ENCODE results near the gene NOL6. TPM values are rescaled to one million over a fixed set of nuclear protein-coding genes. Genes with fewer than 3 reads are reported as not detected.
A peak's percentile ranks its signal among the peaks of the same experiment; 100 is the strongest.
"Not testable (repeated sequence)": the region's sequence is repeated elsewhere in the genome, so short reads cannot be mapped to it uniquely, and the experiment has no call there.

Gene NOL6
- total RNA-seq, 2 donors from 2014 or later: 11.5 to 29.3 TPM

DNA sequence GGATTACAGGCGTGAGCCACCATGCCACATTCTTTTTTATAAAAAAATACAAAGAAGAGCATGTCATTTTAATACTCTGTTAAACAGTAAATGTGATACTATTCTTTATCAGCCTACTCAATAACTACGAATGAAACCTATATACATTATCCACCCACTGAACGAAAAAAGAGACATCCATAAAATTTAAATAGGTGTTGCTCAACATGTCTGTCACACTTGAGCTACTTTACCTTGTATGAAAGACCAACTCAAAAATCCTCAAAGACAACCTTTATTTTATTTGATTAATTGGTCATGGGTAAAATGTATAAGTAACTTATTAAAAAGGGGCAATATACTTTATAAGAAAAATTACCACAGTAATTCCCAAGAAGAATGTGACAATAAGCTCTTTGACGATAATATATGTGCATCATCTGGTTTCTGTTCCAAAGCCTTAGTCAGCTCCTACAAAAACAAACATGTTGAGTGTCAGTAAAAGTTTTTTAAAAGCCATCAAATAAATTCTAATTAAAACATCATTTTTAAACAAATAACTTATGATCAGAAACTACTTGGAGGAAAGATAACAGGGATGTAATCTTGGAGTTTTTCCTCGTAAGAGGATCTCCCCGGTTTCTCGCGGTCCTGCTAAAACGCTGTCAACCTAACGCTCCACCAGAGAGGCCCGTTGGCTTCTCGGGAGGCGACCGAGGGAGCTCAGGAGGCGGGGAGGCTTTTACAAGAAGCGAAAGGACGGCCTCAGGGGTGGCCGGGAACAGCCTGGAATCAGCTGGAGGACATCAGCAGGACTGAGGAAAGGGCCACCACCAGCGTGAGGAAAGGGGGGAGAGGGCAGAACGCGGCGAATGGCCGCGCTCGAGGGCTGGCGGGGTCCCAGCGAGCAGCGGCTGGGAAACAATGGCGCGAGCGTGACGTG is 36.8 kb upstream of the NOL6 start:
- peak; percentile 45 for DNase-seq
- peak overlapping the region; percentile 55 for H3K27ac ChIP-seq
- H3K27me3 ChIP-seq: no peaks in the 10 kb centered on the region
- peak overlapping the region; percentile 59 for H3K4me3 ChIP-seq
- intact Hi-C loops (cut with DNase I): no loop called here
- H3K4me1 ChIP-seq: no peaks in the 10 kb centered on the region
- no peaks in the 10 kb centered on the region for H3K9me3 ChIP-seq
- TF ChIP-seq, protein P1, sequence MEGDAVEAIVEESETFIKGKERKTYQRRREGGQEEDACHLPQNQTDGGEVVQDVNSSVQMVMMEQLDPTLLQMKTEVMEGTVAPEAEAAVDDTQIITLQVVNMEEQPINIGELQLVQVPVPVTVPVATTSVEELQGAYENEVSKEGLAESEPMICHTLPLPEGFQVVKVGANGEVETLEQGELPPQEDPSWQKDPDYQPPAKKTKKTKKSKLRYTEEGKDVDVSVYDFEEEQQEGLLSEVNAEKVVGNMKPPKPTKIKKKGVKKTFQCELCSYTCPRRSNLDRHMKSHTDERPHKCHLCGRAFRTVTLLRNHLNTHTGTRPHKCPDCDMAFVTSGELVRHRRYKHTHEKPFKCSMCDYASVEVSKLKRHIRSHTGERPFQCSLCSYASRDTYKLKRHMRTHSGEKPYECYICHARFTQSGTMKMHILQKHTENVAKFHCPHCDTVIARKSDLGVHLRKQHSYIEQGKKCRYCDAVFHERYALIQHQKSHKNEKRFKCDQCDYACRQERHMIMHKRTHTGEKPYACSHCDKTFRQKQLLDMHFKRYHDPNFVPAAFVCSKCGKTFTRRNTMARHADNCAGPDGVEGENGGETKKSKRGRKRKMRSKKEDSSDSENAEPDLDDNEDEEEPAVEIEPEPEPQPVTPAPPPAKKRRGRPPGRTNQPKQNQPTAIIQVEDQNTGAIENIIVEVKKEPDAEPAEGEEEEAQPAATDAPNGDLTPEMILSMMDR (IDR thresholded peaks at IDR 0.05): no peak
- no peaks in the 10 kb centered on the region for H3K36me3 ChIP-seq
- H3K9ac ChIP-seq (ENCODE audit: low read depth in 2 of 2, low read length in 2 of 2): peak overlapping the region; percentile 19 to 54

DNA sequence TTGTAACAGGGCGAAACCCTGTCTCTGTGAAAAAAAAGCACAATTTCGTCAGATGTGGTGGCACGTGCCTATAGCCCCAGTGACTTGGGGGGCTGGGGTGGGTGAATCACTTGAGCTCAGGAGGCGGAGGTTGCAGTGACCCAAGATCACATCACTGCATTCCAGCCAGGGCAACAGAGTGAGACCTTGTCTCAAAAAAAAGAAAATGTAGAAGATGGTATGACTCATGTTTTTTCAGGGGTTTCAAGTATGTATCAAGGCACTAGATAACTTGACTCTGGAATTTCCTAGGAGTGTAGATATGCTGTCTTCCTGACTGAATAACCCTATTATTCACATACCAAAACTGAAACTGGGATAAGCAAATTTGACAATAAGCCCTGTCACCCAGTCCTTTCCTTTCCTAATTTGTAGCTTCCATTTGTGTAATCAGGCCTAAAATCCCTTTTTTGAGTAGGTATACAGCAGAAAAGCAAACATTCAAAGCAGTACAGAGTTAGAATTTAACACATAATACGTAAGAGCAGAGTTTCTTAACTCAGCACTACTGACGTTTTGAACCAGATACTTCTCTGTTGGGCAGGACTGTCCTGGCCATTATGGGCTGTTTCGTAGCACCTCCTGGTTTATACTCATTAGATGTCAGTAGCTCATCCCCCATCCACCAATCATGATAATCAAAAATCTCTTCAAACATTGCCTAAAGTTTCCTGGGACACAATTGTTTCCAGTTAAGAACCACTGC is 33.1 kb upstream of the NOL6 start:
- Histone ChIP-seq H3K27ac (no peak overlapping the region), H3K4me3 (no peak overlapping the region), H3K9me3 (no peaks in the 10 kb centered on the region), H3K4me1 (no peaks in the 10 kb centered on the region), H3K9ac (ENCODE audit: low read depth in 2 of 2, low read length in 2 of 2) (no peak overlapping the region), H3K27me3 (no peaks in the 10 kb centered on the region), H3K36me3 (no peaks in the 10 kb centered on the region)
- DNase-seq: no peak
- intact Hi-C loops (cut with DNase I): no loop called here
- TF ChIP-seq, protein P1 (IDR thresholded peaks at IDR 0.05): no peak

DNA sequence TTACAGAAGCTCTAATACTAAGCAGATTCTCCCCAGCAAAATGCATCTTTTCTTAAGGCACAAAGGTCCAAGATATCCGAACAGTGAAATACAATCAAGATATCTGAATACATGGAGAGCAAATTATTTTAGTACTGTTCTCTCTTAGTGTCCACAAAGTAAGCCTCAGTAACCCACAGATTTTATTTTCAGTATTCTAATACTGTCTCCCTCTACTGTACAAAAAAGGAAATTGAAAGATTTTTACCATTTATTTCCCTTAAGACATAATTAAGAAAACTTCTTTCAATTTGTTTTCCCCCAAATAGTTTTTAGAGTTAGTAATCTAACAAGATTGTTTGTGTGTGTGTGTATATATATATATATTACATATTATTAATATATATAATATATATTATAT is 24.7 kb upstream of the NOL6 start:
- no peak for DNase-seq
- intact Hi-C loops (cut with DNase I): no loop called here
- no peak overlapping the region for H3K27ac ChIP-seq
- TF ChIP-seq, protein P1 (IDR thresholded peaks at IDR 0.05): no peak
- H3K36me3 ChIP-seq: no peaks in the 10 kb centered on the region
- no peaks in the 10 kb centered on the region for H3K9me3 ChIP-seq
- no peak overlapping the region for H3K4me3 ChIP-seq
- no peak overlapping the region for H3K9ac ChIP-seq (ENCODE audit: low read depth in 2 of 2, low read length in 2 of 2)
- H3K27me3 ChIP-seq: no peaks in the 10 kb centered on the region
- no peaks in the 10 kb centered on the region for H3K4me1 ChIP-seq

DNA sequence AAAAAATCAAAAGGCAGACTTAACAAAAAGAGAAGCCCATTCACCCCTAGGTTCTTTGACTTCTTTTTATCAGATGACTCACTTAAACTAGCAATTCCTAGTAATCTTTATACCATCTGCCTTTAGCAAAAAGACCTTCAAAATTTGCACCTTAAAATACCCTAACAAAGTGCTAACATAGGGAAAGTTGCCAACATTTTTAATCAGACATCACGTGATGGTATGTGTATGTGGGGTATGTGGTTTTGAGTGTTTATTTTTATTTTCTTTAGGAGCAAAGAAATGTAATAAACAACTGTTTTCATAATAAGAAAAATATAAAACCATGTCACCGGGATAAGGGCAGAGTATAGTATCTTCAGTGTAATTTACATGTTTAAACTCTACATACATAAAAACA is 20.1 kb upstream of the NOL6 start:
- intact Hi-C loops (cut with DNase I); H3K9me3 ChIP-seq; DNase-seq; H3K4me1 ChIP-seq; H3K27me3 ChIP-seq; H3K36me3 ChIP-seq; H3K27ac ChIP-seq; H3K9ac ChIP-seq (ENCODE audit: low read depth in 2 of 2, low read length in 2 of 2); H3K4me3 ChIP-seq: not testable (repeated sequence)

DNA sequence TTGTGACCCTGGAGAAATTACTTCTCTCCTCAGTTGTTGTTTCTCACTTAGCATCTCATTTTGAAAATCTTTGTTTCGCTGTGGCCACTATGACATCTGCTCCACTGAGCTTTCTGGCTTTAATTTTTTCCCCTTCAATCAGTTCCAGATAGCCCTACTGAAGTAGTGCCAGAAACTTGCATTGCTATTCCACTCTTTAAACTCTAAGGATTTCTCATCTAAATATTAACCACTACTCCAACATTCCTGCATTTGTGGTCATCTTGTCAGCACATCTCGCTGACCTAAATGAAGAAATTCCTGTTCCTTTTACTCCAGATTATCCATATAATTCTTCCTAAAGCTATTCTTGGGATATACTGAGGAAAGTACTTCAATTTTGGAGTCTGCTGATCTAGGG is 15.3 kb upstream of the NOL6 start:
- Histone ChIP-seq H3K4me1 (no peaks in the 10 kb centered on the region), H3K36me3 (no peaks in the 10 kb centered on the region), H3K27me3 (no peaks in the 10 kb centered on the region), H3K4me3 (no peak overlapping the region), H3K9me3 (no peaks in the 10 kb centered on the region), H3K27ac (no peak overlapping the region), H3K9ac (ENCODE audit: low read depth in 2 of 2, low read length in 2 of 2) (no peak overlapping the region)
- intact Hi-C loops (cut with DNase I): no loop called here
- TF ChIP-seq, protein P1 (IDR thresholded peaks at IDR 0.05): no peak
- DNase-seq: no peak

DNA sequence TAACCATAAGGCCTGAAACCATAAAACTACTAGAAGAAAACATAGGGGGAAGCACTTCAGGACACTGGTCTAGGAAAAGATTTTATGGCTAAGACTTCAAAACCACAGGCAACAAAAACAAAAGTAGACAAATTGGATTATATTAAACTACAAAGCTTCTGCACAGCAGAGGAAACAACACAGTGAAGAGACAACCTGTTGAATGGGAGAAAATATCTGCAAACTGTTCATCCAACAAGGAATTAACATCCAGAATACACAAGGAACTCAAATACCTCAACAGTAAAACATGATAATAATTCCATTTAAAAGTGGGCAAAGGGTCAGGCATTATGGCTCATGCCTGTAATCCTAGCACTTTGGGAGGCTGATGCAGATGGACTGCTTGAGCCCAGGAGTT is 11.6 kb upstream of the NOL6 start:
- intact Hi-C loops (cut with DNase I); H3K4me3 ChIP-seq; DNase-seq; H3K27me3 ChIP-seq; H3K9me3 ChIP-seq; H3K9ac ChIP-seq (ENCODE audit: low read depth in 2 of 2, low read length in 2 of 2); H3K27ac ChIP-seq; H3K4me1 ChIP-seq; H3K36me3 ChIP-seq: not testable (repeated sequence)

Measured in colonic mucosa (tissue), 4 donors.